GM23338 (cell line): ENCODE results near the gene ZBTB20. TPM values are rescaled to one million over a fixed set of nuclear protein-coding genes. Genes with fewer than 3 reads are reported as not detected.

Source experiments
- ATAC-seq: fragments of 200-7000 bp; cut with Tn5 transposase; 3 replicates; pipeline ENCODE4 v1.9.1; 2020
- DNase-seq: peaks from one replicate; pipeline ENCODE4 v3.0.0-alpha.2; 2015; ENCODE audit warnings: low spot score
- H2AFZ ChIP-seq: fragments of 200-600 bp; sonication (generic); 2 replicates; pipeline ENCODE4 v1.8.0; 2016; ENCODE audit warnings: antibody characterized with exemption, mild to moderate bottlenecking, moderate library complexity
- H3F3A ChIP-seq: fragments of 200-600 bp; sonication (generic); replicated peaks from 2 replicates; pipeline ENCODE4 v1.8.0; 2017; ENCODE audit warnings: antibody characterized with exemption, mixed run types, low read depth
- H3K27ac ChIP-seq: fragments of 200-600 bp; sonication (generic); 2 replicates; pipeline ENCODE4 v1.6.1; 2016; ENCODE audit warnings: low read depth
- H3K27me3 ChIP-seq: fragments of 200-600 bp; sonication (generic); 2 replicates; pipeline ENCODE4 v1.8.0; 2016; ENCODE audit warnings: mild to moderate bottlenecking, mixed run types, moderate library complexity; ENCODE audit not compliant: insufficient read depth
- H3K36me3 ChIP-seq: fragments of 200-600 bp; sonication (generic); 2 replicates; pipeline ENCODE4 v1.8.0; 2016; ENCODE audit warnings: mild to moderate bottlenecking; ENCODE audit not compliant: insufficient read depth
- H3K4me1 ChIP-seq: fragments of 200-600 bp; sonication (generic); 2 replicates; pipeline ENCODE4 v1.8.0; 2016; ENCODE audit warnings: mild to moderate bottlenecking, moderate library complexity; ENCODE audit not compliant: insufficient read depth
- H3K4me2 ChIP-seq: fragments of 200-600 bp; sonication (generic); 2 replicates; pipeline ENCODE4 v1.7.1; 2017; ENCODE audit warnings: mixed run types
- H3K4me3 ChIP-seq: fragments of 200-600 bp; sonication (generic); 2 replicates; pipeline ENCODE4 v1.6.1; 2016; ENCODE audit warnings: mixed run types
- H3K79me2 ChIP-seq: fragments of 200-600 bp; sonication (generic); replicated peaks from 2 replicates; pipeline ENCODE4 v1.8.0; 2017; ENCODE audit warnings: mild to moderate bottlenecking; ENCODE audit not compliant: insufficient read depth
- H3K9me2 ChIP-seq: fragments of 200-600 bp; sonication (generic); 2 replicates; pipeline ENCODE4 v1.8.0; 2017; ENCODE audit not compliant: insufficient read depth
- H4K20me1 ChIP-seq: fragments of 200-600 bp; sonication (generic); replicated peaks from 2 replicates; pipeline ENCODE4 v1.8.0; 2017; ENCODE audit warnings: mild to moderate bottlenecking; ENCODE audit not compliant: insufficient read depth
- H3K27ac Mint-ChIP-seq: 2 replicates; pipeline ENCODE4 v1.8.0; 2020; ENCODE audit warnings: inconsistent platforms, mild to moderate bottlenecking, moderate library complexity, mixed read lengths
- H3K27me3 Mint-ChIP-seq: 3 replicates; pipeline ENCODE4 v1.8.0; 2022; ENCODE audit warnings: low read depth, mild to moderate bottlenecking, moderate library complexity, mixed read lengths, inconsistent platforms; ENCODE audit not compliant: insufficient read depth, poor library complexity
- H3K36me3 Mint-ChIP-seq: 3 replicates; pipeline ENCODE4 v1.8.0; 2021; ENCODE audit warnings: low read depth, mild to moderate bottlenecking, inconsistent platforms, moderate library complexity, mixed read lengths
- H3K4me1 Mint-ChIP-seq: 3 replicates; pipeline ENCODE4 v1.8.0; 2020; ENCODE audit warnings: mild to moderate bottlenecking, inconsistent platforms, mixed read lengths
- H3K4me3 Mint-ChIP-seq: 3 replicates; pipeline ENCODE4 v1.8.0; 2021; ENCODE audit warnings: moderate library complexity, mild to moderate bottlenecking, inconsistent platforms, mixed read lengths
- H3K9me3 Mint-ChIP-seq: 3 replicates; pipeline ENCODE4 v1.8.0; 2020; ENCODE audit warnings: moderate library complexity, mild to moderate bottlenecking, inconsistent platforms, mixed read lengths
- CREB1 ChIP-seq: fragments of 250-450 bp; sonication (Bioruptor Pico); IDR thresholded peaks from 2 replicates; pipeline ENCODE4 v1.5.0; 2020; ENCODE audit warnings: low read depth, mild to moderate bottlenecking, moderate library complexity
- CTCF ChIP-seq, 2 experiments: fragments of 200-600 bp in 1 of 2; sonication (generic) in 1 of 2; conservative IDR thresholded peaks; 2 replicates each; pipeline versions ENCODE4 v1.5.1 to v1.6.1; 2016 to 2017; ENCODE audit warnings: antibody characterized with exemption in 2 of 2, low read depth in 2 of 2, mild to moderate bottlenecking in 2 of 2, moderate library complexity in 1 of 2
- ETS1 ChIP-seq: IDR thresholded peaks from 2 replicates; pipeline ENCODE4 v1.6.1; 2016; ENCODE audit warnings: antibody characterized with exemption
- EZH2 ChIP-seq: fragments of 200-600 bp; sonication (generic); IDR thresholded peaks from one replicate; pipeline ENCODE4 v1.8.0; 2017; ENCODE audit warnings: antibody characterized with exemption, mild to moderate bottlenecking, low read depth; ENCODE audit not compliant: unreplicated experiment
- EZH2phosphoT487 ChIP-seq: fragments of 200-600 bp; sonication (generic); IDR thresholded peaks from one replicate; pipeline ENCODE4 v1.8.1; 2018; ENCODE audit warnings: antibody characterized with exemption; ENCODE audit not compliant: unreplicated experiment
- JUNB ChIP-seq: IDR thresholded peaks from one replicate; pipeline ENCODE4 v1.6.1; 2016; ENCODE audit warnings: antibody characterized with exemption; ENCODE audit not compliant: unreplicated experiment
- NANOG ChIP-seq: IDR thresholded peaks from 2 replicates; pipeline ENCODE4 v1.6.1; 2016; ENCODE audit warnings: antibody characterized with exemption, borderline replicate concordance
- POLR2AphosphoS5 ChIP-seq: IDR thresholded peaks from 2 replicates; pipeline ENCODE4 v1.6.1; 2016; ENCODE audit warnings: antibody characterized with exemption, low read depth
- REST ChIP-seq: IDR thresholded peaks from one replicate; pipeline ENCODE4 v1.6.1; 2018; ENCODE audit warnings: antibody characterized with exemption; ENCODE audit not compliant: unreplicated experiment
- STAT1 ChIP-seq: IDR thresholded peaks from one replicate; pipeline ENCODE4 v1.6.1; 2016; ENCODE audit warnings: antibody characterized with exemption; ENCODE audit not compliant: unreplicated experiment
- ZNF114 ChIP-seq: fragments of 250-450 bp; sonication (Bioruptor Pico); IDR thresholded peaks from 2 replicates; pipeline ENCODE4 v1.5.0; 2020; ENCODE audit warnings: mild to moderate bottlenecking, moderate library complexity
- ZNF331 ChIP-seq: fragments of 250-450 bp; sonication (Bioruptor Pico); IDR thresholded peaks from 2 replicates; pipeline ENCODE4 v1.5.0; 2020; ENCODE audit warnings: low read depth, mild to moderate bottlenecking, moderate library complexity
- ZNF462 ChIP-seq: fragments of 250-450 bp; sonication (Bioruptor Pico); IDR thresholded peaks from 2 replicates; pipeline ENCODE4 v1.5.0; 2020; ENCODE audit warnings: mild to moderate bottlenecking, moderate library complexity
- polyA plus RNA-seq: library from polyadenylated mRNA; unstranded; fragments of >200 nt; fragmentation: Nextera tagmentation; extraction: Ambion mirVana; gene quantifications from 2 replicates; pipeline ENCODE4 v1.2.1, GENCODE V29; 2016
- total RNA-seq: library from RNA; depleted of rRNA; stranded (reverse); fragments of >200 nt; shearing (Covaris generic); gene quantifications from 2 replicates; pipeline ENCODE4 v1.2.3, GENCODE V29; 2014

ZBTB20 gene
- total and polyA plus RNA-seq, 2 experiments from 2014 or later = 2.0 to 3.3 TPM

- Histone ChIP-seq H3K4me1 (peaks cover 8% of the 10 kb centered on the region), H3F3A (no peaks in the 10 kb centered on the region), H4K20me1 (no peaks in the 10 kb centered on the region), H3K36me3 (no peaks in the 10 kb centered on the region), H2AFZ (no peak overlapping the region), H3K4me3 (no peak overlapping the region), H3K27me3 (no peaks in the 10 kb centered on the region), H3K4me2 (no peak overlapping the region), H3K79me2 (no peaks in the 10 kb centered on the region), H3K9me2 (no peaks in the 10 kb centered on the region), H3K27ac (no peak overlapping the region)
- Mint-ChIP-seq H3K4me3 (no peak overlapping the region), H3K27me3 (no peaks in the 10 kb centered on the region), H3K27ac (no peak overlapping the region), H3K36me3 (no peaks in the 10 kb centered on the region), H3K4me1 (peaks cover 38% of the 10 kb centered on the region), H3K9me3 (no peaks in the 10 kb centered on the region)
- TF ChIP-seq ZNF331 = no peak
- no peak for TF ChIP-seq NANOG
- no peak for TF ChIP-seq JUNB
- TF ChIP-seq ZNF114 (CRISPR knock-in tag) = no peak
- no peak for TF ChIP-seq EZH2phosphoT487
- no peak for TF ChIP-seq ETS1
- TF ChIP-seq CREB1 (CRISPR knock-in tag) = no peak
- no peak for TF ChIP-seq EZH2
- no peak for TF ChIP-seq STAT1
- no peak for TF ChIP-seq POLR2AphosphoS5
- no peak for TF ChIP-seq REST
- no peak for TF ChIP-seq ZNF462 (CRISPR knock-in tag)
- TF ChIP-seq CTCF (conservative IDR thresholded peaks at IDR 0.05; ENCODE audit: low read depth in 2 of 2) = no peak
- ATAC-seq (no peak), DNase-seq (no peak)
Measured at GRCh38 chr3:114447950-114448479, 699.1 kb downstream of the ZBTB20 start.
